ENCODE measurements around the gene MTFR2.

Gene MTFR2

DNA sequence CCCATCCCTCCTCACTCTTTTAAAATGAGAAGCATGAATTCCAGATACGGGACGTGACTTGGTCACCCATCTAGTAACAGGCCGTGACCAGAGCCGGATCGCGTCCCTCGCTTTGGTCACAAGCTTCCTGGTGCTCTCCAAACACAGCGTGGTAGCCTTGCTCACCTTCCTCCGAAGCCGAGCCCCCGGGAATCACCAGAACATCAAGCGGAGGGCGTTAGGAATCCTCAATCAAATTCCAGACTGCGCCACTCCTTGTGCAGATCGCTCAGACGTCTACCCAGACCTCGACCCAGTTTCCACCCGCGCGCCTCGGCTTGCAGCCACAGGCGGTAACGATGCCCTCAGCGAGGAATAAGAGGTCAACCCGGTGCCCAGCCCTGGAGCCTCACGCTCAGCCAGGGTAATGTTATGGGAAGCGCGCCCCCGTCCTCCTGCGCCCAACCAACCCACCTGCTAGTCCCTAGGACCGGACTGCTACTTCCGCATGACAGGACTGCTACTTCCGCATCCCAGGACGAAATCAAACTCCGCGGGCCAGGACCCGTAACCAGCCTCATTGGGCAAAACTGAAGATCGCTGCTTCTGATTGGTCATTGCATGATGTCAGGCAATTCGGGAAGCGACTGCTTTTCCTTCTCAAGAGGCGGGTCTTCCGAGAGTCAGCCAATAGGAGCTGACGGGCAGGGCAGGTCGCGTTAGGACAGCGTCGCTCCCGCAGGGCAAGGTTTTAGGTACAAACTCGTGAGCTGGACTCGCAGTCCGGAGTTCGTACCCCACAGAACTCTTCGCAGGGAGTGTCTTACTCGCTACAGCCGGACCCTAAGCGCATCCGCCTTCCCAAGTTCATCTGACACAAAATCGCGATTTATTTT is at the start of gene MTFR2:
MTFR2 (minus strand) TSS at position 501 of the 875 bp plus-strand sequence. CDS start 1,212 bp downstream, outside the sequence.
- DNase-seq (ENCODE audit: low read depth, low spot score) = peak; percentile 97
- H3K27ac ChIP-seq = peak within 1 kb of the TSS; percentile 44

GRCh38 chr6:136294621-136295020 is 44.5 kb upstream of the MTFR2 start:
- no peak for DNase-seq (ENCODE audit: low read depth, low spot score)
- no peak overlapping the region for H3K27ac ChIP-seq

DNA sequence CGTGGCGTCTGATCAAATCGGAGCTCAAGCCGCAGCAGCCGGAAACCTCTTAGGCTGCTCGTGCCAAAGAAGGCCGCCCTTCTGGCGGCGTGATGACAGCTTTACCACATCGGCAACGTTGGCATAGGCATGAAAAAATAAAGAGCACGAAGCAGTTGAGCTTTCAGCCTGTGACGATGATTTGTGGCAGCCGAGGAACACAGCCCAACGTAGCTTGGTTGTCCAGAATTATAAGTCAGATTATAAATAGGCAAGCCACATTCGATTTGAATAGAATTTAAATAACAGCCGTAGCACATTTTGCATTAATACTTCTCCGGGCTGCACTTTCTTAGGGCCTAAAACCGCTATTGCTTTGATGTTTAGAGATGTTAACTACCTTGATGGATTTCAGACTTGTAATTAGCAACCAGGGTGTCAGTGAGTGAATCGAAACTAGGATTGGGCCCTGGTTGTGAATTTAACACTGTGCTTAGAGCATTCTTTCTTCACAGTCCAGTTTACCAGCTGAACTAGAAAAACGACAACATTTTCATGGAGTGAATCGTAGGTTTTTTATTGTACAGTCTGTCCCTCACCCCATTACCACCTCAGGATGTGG is 40.4 kb upstream of the MTFR2 start:
- H3K27ac ChIP-seq = peak overlapping the region; percentile 96
- DNase-seq (ENCODE audit: low read depth, low spot score) = peak; percentile 51

DNA sequence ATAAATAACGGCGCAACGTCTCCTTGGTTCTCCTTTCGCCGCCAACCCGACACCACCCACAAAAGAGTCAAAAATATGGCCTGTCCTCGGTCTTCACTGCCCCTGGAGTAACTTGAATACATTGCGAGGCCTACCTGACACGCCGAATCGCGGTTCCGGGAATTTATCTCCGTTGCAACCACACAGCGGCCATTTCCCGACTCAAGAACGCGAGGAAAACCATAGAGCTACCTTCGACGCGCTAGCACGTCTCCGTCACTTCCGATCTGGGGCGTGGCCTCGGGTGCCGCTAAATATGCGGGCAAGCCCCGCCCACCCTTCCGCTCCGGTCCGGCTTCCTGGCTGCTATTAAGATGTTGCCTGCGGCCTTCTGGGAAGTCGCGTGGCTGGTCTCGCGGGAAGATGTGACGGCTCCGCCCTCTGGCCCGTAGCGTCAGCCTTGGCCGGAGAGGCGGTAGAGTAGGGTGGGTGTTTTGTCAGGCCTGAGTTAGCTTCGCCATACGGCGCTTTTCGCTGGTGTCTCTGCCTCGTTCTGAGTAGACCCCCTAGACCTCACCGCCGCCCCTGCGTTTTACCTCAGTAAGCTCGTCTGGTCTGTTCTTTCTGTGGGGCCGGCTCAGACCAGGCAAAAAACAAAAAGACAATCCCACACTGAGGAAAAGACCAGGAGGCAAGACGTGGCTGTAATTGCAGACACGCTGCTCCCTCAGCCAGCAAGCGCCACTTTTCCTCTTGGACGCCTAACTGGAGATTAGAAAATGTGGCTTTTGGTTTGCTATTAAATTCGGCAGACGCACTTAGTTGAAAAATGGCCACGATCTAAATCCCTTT is 39.7 kb upstream of the MTFR2 start, which contains the start of gene BCLAF1:
BCLAF1 (minus strand) TSS at position 268 of the 831 bp plus-strand sequence. CDS start 9,980 bp downstream, outside the sequence.
- peak within 1 kb of the TSS; percentile 96 for H3K27ac ChIP-seq

GRCh38 chr6:136289327-136289578 is 39.1 kb upstream of the MTFR2 start:
- peak; percentile 52 for DNase-seq (ENCODE audit: low read depth, low spot score)
- H3K27ac ChIP-seq = peak overlapping the region; percentile 96

More for the DNA sequence above, 39.7 kb upstream of the MTFR2 start, which contains the start of gene BCLAF1:
- peak; percentile 93 for DNase-seq (ENCODE audit: low read depth, low spot score)

DNA sequence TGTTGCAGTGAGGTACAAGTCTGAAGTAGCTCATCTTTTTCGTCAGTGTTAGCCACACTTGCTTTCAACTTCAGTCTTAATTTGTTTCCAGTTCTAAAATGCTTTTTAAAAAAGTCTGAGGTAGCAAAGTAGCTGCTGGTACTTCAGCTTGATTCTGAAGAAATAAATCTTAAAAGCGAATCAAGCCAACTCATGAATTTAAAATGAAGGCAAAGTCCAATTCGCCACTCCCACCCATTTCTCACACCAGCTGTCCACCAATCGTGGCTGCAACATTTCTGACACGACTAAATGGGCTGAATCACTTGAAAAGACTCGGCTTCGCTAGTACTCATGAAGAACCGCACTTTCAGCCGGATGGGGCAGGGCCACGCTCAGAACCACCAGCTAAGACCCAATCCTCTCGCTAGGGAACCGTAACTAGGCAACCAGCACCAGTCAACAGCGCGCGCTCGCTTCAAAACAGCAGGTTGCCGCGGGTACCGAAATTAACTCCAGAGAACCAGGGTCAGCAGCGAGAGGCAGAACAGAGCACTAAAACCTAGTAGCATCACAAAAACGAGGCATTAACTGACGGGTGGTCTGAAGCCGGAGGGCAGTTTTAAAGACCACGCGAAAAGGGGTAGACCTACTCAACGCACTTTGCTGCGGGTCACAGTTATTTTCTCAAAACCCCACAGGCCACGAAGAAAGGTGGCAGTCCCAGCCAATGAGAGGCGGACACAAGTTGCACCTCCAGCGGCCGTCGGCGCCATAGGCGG is 38.6 kb upstream of the MTFR2 start:
- H3K27ac ChIP-seq = peak overlapping the region; percentile 96
- DNase-seq (ENCODE audit: low read depth, low spot score) = peak; percentile 88

DNA sequence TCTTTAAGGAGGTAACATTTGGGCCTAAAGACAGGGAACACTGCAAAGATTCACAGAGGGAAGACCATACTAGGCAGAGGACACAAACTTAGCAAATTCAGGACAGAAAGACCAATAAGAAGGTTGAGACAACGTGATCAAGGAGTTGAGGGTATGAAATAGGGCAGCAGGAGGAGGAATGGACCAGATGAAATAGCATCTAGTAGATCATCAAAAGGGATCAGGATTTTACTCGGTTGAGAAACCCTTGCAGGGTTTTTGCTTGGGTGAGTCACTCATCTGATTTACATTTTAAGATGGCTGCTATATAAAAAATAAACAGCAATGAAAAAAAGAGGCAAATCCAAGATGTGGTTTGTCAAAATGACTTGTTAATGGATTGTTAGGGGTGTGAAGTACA is 34.8 kb upstream of the MTFR2 start:
- H3K27ac ChIP-seq = no peak overlapping the region
- DNase-seq (ENCODE audit: low read depth, low spot score) = no peak

GRCh38 chr6:136282906-136283305 is 32.8 kb upstream of the MTFR2 start:
- no peak for DNase-seq (ENCODE audit: low read depth, low spot score)
- H3K27ac ChIP-seq = no peak overlapping the region

DNA sequence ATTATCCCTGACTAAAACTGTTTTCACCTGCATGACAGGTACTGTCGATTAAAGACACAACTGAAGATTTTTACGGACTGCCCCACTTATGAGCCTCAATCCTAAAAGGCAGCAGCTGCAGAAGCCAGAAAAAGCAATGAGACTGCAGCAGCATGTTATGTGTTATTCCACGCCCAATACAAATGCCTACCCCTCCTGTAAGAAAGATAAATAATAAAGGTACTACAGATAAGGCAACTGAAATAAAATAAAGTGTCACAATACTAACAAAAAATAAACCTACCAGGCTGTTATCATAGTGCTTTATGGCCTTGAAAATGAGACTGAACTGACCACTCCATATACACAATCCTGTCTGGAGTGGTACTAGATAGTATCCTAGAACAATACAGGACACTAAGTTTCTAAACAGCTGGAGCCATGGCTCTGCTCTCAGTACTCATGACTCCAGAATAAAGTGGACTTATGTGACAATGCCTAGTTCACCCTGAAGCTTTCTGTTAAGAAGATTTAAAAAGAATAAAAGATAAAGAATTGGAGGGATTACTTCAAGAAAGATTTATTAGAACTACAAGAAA is 30.0 kb upstream of the MTFR2 start:
- H3K27ac ChIP-seq = no peak overlapping the region

DNA sequence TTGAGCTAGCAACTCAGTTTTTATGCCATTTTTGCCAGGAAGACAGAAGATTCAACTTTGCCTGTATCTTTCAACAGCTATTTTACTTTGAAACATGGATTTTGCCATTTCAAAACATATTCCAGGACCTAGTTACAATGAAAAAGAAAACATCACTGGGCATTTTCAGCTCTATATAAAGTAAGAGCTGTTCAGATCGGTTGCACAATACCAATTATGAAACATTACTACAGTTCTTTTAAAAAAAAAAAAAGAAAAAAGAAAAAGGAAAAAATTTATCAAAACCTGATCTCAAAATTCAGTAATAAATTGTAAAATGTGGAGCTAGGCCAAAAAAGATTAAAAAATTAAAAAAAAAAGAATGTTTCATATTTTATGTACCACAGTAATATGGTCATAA is 24.0 kb upstream of the MTFR2 start:
- no peak overlapping the region for H3K27ac ChIP-seq
- no peak for DNase-seq (ENCODE audit: low read depth, low spot score)

More for the DNA sequence above, 30.0 kb upstream of the MTFR2 start:
- no peak for DNase-seq (ENCODE audit: low read depth, low spot score)

DNA sequence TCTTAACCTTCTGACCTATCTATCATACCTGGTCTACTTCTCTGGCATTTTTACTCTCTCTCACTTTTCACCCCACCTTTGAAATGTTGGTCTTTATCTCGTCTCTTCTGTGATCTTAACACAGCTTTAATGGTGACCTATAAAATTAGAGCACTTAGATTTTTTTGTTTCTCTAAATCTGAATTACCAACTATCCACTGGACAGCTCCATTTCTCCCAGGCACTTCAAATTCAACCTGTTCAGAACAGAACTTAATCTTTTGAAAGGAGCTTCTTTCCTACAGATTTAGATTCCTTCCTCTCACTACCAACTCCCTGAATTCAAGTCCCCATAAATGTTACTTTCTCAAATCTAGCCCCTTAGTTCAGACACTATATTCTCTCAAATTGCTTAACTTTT is 15.0 kb upstream of the MTFR2 start:
- H3K27ac ChIP-seq = no peak overlapping the region
- no peak for DNase-seq (ENCODE audit: low read depth, low spot score)

- no peak overlapping the region for H3K27ac ChIP-seq
- DNase-seq (ENCODE audit: low read depth, low spot score) = no peak
These were observed 12.8 kb upstream of the MTFR2 start for GRCh38 chr6:136262940-136263339.

DNA sequence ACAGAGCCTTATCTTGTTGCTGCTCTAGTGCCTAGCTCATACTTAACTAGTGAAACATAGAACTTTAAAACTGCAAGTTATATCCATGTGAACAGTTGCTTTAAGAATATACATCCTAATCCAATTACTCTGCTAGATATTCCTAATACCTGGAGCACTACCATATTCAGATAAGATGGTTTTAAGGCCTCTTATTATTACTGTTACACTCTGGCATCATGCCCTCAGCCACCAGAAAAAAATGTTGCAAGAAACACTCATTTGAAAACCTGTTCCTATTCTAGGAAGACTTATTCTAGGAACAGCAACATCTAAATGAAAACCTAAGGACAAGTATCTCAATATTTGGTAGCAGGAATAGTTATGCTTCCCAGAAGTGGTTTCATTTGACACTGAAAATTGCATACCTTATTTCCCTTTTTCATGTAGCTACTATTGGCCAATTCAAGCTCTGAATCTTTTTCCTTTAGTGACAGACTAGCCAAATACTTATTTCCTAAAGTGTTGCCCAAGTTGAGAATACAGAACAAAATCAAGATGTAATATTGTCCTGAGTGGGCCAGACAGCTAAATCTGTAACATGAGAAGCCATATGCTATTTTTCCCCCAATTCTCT is 4.8 kb upstream of the MTFR2 start:
- no peak overlapping the region for H3K27ac ChIP-seq
- no peak for DNase-seq (ENCODE audit: low read depth, low spot score)

DNA sequence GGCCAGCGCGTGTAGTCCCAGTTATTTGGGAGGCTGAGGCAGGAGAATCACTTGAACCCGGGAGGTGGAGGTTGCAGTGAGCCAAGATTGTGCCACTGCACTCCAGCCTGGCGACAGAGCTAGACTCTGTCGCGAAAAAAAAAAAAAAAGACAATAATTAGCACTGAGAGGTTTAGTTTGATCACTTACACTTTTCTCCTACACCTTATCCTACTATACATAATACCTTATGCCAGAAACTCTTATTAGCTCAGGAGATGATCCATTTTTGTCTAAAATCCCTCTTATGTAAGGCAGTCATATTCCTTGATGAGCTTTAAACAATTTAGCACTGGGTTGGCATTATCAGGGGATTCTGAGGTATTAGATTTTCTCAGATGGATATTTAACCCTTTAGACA is 3.6 kb upstream of the MTFR2 start:
- H3K27ac ChIP-seq = no peak overlapping the region
- DNase-seq (ENCODE audit: low read depth, low spot score) = no peak

- no peak overlapping the region for H3K27ac ChIP-seq
- DNase-seq (ENCODE audit: low read depth, low spot score) = no peak
These were observed 2.3 kb upstream of the MTFR2 start for GRCh38 chr6:136252441-136252840.

DNA sequence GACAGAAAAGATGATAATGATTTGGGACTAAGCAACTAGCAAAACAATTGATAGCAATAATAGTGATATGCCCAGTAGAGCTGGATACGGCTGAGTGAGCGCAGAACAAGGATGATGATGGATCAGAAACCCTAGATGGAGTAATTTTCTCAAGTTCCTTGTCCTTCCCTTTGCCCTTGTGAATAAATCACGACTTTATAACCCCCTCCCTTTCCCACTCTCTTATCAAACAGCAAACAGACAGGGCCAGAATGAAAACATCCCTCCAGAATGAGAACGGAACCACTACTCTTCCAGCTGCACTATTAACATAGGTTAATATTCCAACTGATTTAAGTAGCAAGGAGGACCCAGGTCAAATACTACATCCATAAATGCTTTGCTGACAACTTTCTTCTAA is 1.3 kb upstream of the MTFR2 start:
- DNase-seq (ENCODE audit: low read depth, low spot score) = no peak
- peak overlapping the region; percentile 44 for H3K27ac ChIP-seq

DNA sequence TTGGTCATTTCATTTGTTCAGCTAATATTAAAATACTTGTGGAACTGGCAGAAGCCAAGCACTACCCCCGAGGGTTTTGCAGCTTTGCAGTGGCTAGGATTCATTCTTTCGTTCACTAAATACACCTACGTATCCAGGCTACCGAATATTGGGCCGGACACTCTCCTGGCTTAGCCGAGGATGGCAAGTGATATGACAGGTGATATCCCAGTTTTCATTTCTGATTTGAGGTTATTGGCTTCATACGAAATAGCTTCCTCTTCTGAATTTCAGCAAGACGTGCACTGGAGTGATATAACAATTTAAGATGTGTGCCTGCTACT is 536 bp upstream of the MTFR2 start:
- no peak for DNase-seq (ENCODE audit: low read depth, low spot score)
- peak overlapping the region; percentile 44 for H3K27ac ChIP-seq

DNA sequence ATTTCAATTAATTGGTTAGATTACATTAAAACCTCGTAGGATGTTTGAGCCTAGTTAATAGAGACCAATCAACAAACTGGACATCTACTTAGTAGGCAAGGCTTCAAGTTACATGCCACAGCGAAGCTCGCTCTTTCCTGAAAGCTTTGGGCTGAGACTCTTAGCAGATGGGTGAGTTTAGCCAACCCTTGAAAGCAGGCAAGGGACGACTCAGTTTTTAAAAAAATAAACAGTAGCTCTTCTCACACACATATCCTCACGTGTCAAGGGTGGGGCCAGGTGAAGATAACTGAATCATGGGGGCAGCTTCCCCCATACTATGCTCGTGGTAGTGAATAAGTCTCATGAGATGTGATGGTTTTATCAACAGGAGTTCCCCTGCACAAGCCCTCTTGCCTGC is 775 bp downstream of the MTFR2 start:
- no peak overlapping the region for H3K27ac ChIP-seq
- no peak for DNase-seq (ENCODE audit: low read depth, low spot score)

- no peak for DNase-seq (ENCODE audit: low read depth, low spot score)
- H3K27ac ChIP-seq = no peak overlapping the region
These were observed 6.0 kb downstream of the MTFR2 start for GRCh38 chr6:136244061-136244616.

Data from epithelial cell of prostate (primary cell).